HFFc6 (cell line): ENCODE results near the gene METTL8. TPM values are rescaled to one million over a fixed set of nuclear protein-coding genes. Genes with fewer than 3 reads are reported as not detected.

Experiments
- DNase-seq: peaks from one replicate; pipeline ENCODE4 v3.0.0-alpha.2; 2018
- H3K27ac Mint-ChIP-seq: 2 replicates; pipeline ENCODE4 v1.8.0; 2020; ENCODE audit warnings: mild to moderate bottlenecking, mixed read lengths
- H3K27me3 Mint-ChIP-seq: 2 replicates; pipeline ENCODE4 v1.8.0; 2021; ENCODE audit warnings: mild to moderate bottlenecking, moderate library complexity, mixed read lengths; ENCODE audit not compliant: insufficient read depth
- H3K36me3 Mint-ChIP-seq: 2 replicates; pipeline ENCODE4 v1.8.0; 2021; ENCODE audit warnings: low read depth, mixed read lengths
- H3K4me1 Mint-ChIP-seq: 2 replicates; pipeline ENCODE4 v1.8.0; 2020; ENCODE audit warnings: low read depth, mixed read lengths
- H3K4me3 Mint-ChIP-seq: 2 replicates; pipeline ENCODE4 v1.8.0; 2020; ENCODE audit warnings: mild to moderate bottlenecking, moderate library complexity, mixed read lengths
- H3K9me3 Mint-ChIP-seq: 2 replicates; pipeline ENCODE4 v1.8.0; 2020; ENCODE audit warnings: mild to moderate bottlenecking, mixed read lengths
- total RNA-seq, 6 experiments: library from RNA; stranded (reverse); fragmentation: NEBNext Ultra II Directional; extraction: Animal tissue kit (Norgen Biotek cat#: 25700); gene quantifications; 2 replicates in 1 of 6; 3 replicates in 5 of 6; pipeline ENCODE4 v1.2.3, GENCODE V29; 2021
- TF ChIP-seq, protein P1 (sequence below): fragments of 200-600 bp; sonication (generic); IDR thresholded peaks from 2 replicates; pipeline ENCODE4 v1.5.0; 2021; ENCODE audit warnings: antibody characterized with exemption, mild to moderate bottlenecking

Gene METTL8
- total RNA-seq, 6 experiments from 2014 or later = 17.7 to 26.2 (median 22.3) TPM

DNA sequence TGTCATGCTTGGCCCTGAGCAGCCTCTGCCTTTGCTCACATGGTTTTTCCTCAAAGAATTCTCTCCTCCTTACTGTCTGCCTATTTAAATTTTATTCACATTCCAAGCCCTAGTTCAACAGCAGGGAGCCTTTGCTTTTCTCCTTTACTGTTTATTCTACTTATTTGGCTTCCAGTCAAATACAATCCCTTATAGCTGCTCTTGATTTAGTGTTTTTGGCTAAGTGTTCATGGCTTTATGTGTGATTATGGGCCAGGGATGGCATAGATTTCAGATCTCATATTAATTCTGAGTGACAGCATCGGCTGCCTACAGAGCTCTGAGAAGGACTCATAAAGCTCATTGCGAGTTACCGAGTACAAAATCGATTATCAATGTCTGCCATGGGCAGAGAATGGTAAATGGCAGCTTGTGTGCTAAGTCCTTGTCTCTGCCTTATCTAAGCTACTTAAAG, 106.7 kb downstream of the METTL8 start:
- Mint-ChIP-seq H3K9me3 (no peaks in the 10 kb centered on the region), H3K4me1 (peaks cover 8% of the 10 kb centered on the region), H3K27me3 (no peaks in the 10 kb centered on the region), H3K27ac (no peak overlapping the region), H3K4me3 (no peak overlapping the region), H3K36me3 (peaks cover 10% of the 10 kb centered on the region; the same call in 1 of the 2 replicates)
- DNase-seq = no peak
- TF ChIP-seq, protein P1, sequence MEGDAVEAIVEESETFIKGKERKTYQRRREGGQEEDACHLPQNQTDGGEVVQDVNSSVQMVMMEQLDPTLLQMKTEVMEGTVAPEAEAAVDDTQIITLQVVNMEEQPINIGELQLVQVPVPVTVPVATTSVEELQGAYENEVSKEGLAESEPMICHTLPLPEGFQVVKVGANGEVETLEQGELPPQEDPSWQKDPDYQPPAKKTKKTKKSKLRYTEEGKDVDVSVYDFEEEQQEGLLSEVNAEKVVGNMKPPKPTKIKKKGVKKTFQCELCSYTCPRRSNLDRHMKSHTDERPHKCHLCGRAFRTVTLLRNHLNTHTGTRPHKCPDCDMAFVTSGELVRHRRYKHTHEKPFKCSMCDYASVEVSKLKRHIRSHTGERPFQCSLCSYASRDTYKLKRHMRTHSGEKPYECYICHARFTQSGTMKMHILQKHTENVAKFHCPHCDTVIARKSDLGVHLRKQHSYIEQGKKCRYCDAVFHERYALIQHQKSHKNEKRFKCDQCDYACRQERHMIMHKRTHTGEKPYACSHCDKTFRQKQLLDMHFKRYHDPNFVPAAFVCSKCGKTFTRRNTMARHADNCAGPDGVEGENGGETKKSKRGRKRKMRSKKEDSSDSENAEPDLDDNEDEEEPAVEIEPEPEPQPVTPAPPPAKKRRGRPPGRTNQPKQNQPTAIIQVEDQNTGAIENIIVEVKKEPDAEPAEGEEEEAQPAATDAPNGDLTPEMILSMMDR = no peak

DNA sequence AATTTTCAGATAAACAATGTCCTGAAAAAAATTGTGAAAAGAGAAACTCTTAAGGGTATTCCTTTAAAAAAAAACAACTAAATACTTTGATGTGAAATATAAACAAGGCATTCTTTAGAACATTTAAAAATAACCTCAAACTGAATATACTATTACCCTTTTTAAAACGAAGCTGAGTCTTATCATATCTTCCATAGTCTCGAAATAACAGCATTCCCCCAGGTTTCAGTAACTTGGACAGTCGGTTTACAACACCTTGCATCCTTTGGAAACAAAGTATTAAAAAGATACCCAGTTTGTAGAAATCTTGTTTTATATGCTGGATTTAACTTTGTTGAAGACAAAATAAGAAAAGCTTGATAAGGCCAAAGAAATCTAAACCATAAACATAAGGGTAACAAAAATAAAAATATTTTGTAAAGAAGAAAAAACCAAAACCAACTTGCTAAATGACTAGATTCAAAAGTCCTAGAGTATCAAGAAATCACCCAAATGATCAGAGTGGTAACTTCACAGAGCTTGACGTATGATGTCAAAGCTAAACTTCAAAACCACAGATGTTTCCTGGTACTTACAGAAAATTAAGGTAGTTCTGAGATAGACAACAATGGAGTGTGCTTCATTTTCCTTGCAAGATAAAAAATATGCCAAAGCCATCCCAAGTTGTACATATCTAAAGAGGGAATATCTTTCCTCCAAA, 107.8 kb downstream of the METTL8 start:
- TF ChIP-seq, protein P1 = no peak
- H3K36me3 Mint-ChIP-seq = peaks cover 10% of the 10 kb centered on the region; the same call in 1 of the 2 replicates
- no peaks in the 10 kb centered on the region for H3K27me3 Mint-ChIP-seq
- H3K9me3 Mint-ChIP-seq = no peaks in the 10 kb centered on the region
- DNase-seq = no peak
- H3K27ac Mint-ChIP-seq = no peak overlapping the region
- peaks cover 8% of the 10 kb centered on the region for H3K4me1 Mint-ChIP-seq
- H3K4me3 Mint-ChIP-seq = no peak overlapping the region

GRCh38 chr2:171323971-171324528, 109.7 kb downstream of the METTL8 start:
- TF ChIP-seq, protein P1 = no peak
- Mint-ChIP-seq H3K27me3 (no peaks in the 10 kb centered on the region), H3K27ac (no peak overlapping the region), H3K4me3 (no peak overlapping the region), H3K9me3 (no peaks in the 10 kb centered on the region), H3K4me1 (peaks cover 13% of the 10 kb centered on the region), H3K36me3 (peaks cover 10% of the 10 kb centered on the region; the same call in 1 of the 2 replicates)
- DNase-seq = no peak

- TF ChIP-seq, protein P1 = no peak
- Mint-ChIP-seq H3K36me3 (peaks cover 6% of the 10 kb centered on the region; the same call in 1 of the 2 replicates), H3K27me3 (no peaks in the 10 kb centered on the region), H3K9me3 (no peaks in the 10 kb centered on the region), H3K27ac (no peak overlapping the region), H3K4me3 (no peak overlapping the region), H3K4me1 (peaks cover 17% of the 10 kb centered on the region)
- DNase-seq = no peak
These were observed 110.9 kb downstream of the METTL8 start for GRCh38 chr2:171322928-171323327.

DNA sequence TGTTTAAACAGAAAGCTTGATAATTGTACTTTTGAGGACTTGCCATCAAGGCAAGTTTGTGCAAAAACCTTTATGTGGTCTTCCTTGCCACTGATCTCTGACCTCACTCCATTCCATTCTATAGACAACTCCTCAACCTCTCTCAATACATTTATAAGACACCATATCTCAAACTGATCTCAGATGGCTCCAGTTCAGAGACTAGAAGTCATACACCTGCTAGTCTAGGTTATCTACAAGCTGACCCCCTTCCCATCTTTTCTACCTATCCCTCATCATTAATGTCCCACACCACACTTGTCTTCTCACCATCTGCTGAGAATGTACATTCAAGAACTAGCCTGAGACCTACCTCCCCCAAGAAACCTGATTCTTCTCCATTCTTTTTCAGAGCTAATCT, 113.1 kb downstream of the METTL8 start:
- Mint-ChIP-seq H3K27ac (no peak overlapping the region), H3K27me3 (no peaks in the 10 kb centered on the region), H3K36me3 (0 out of 2 replicates have a peak, but pooled peaks cover 5% of the 10 kb centered on the region), H3K9me3 (no peaks in the 10 kb centered on the region), H3K4me1 (peaks cover 15% of the 10 kb centered on the region), H3K4me3 (no peak overlapping the region)
- no peak for DNase-seq
- TF ChIP-seq, protein P1 = no peak
